Body of pancreas (tissue), 4 donors: Measurements from ENCODE around the gene ACTN4.

ENCODE experiments used
- POLR2A ChIP-seq, 3 donors: fragments of 450-650 bp; IDR thresholded peaks; one replicate each; pipeline ENCODE4 v1.6.1; 2016; ENCODE audit warnings: antibody characterized with exemption in 3 of 3, mild to moderate bottlenecking in 2 of 3
- TF ChIP-seq, protein P1 (sequence below), 7 experiments: fragments of 450-650 bp in 4 of 7; fragments of 200-600 bp in 3 of 7; sonication (generic) in 3 of 7; IDR thresholded peaks; one replicate each; pipeline ENCODE4 v1.5.1; 2016 to 2019; ENCODE audit warnings: antibody characterized with exemption in 7 of 7

GRCh38 chr19:38684078-38684861 is 36.8 kb downstream of the ACTN4 start:
- TF ChIP-seq, protein P1, sequence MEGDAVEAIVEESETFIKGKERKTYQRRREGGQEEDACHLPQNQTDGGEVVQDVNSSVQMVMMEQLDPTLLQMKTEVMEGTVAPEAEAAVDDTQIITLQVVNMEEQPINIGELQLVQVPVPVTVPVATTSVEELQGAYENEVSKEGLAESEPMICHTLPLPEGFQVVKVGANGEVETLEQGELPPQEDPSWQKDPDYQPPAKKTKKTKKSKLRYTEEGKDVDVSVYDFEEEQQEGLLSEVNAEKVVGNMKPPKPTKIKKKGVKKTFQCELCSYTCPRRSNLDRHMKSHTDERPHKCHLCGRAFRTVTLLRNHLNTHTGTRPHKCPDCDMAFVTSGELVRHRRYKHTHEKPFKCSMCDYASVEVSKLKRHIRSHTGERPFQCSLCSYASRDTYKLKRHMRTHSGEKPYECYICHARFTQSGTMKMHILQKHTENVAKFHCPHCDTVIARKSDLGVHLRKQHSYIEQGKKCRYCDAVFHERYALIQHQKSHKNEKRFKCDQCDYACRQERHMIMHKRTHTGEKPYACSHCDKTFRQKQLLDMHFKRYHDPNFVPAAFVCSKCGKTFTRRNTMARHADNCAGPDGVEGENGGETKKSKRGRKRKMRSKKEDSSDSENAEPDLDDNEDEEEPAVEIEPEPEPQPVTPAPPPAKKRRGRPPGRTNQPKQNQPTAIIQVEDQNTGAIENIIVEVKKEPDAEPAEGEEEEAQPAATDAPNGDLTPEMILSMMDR (IDR thresholded peaks at IDR 0.05): no peak
- TF ChIP-seq POLR2A (IDR thresholded peaks at IDR 0.05): no peak
